ENCODE measurements around the gene OSBPL7. TPM values are rescaled to one million over a fixed set of nuclear protein-coding genes. Genes with fewer than 3 reads are reported as not detected.
A peak's percentile ranks its signal among the peaks of the same experiment; 100 is the strongest.

Gene OSBPL7
- polyA plus RNA-seq, 2 of the 4 experiments (the other 2 are of a cell fraction) = 7.0 to 15.4 TPM

GRCh38 chr17:47812146-47812920, 9.3 kb downstream of the OSBPL7 start:
- no peak overlapping the region for H3K4me3 ChIP-seq
- 83% methylated on average over 18 of the region's 18 CpGs for WGBS (ENCODE audit: missing lambda C conversion rate)
- DNase-seq (ENCODE audit: low read depth in 1 of 2, low spot score in 1 of 2) = no peak
- no peak overlapping the region for H3K27ac ChIP-seq
- CTCF ChIA-PET = interaction anchor here (0.5 to 3.8 kb wide), 5 partner anchors 9 to 79 kb away, joined by 3 to 23 read pairs (median 3); partner anchors contain the start of gene OSBPL7
- H3K4me2 ChIP-seq = no peak overlapping the region
- peaks cover 25% of the 10 kb centered on the region for H3K4me1 ChIP-seq
- H3K9me3 ChIP-seq = no peaks in the 10 kb centered on the region
- TF ChIP-seq RCOR1 (IDR thresholded peaks at IDR 0.05; ENCODE audit: low read depth, low read length) (no peak), CEBPB (IDR thresholded peaks at IDR 0.05) (no peak), RAD21 (conservative IDR thresholded peaks at IDR 0.05 in 1 of 2, IDR thresholded peaks at IDR 0.05 in 1 of 2) (no peak), REST (IDR thresholded peaks at IDR 0.05) (no peak), ZC3H11A (IDR thresholded peaks at IDR 0.05) (no peak), BHLHE40 (IDR thresholded peaks at IDR 0.05; ENCODE audit: low read depth, low read length) (no peak), POLR2AphosphoS2 (conservative IDR thresholded peaks at IDR 0.05; ENCODE audit: low read length) (no peak), HES2 (IDR thresholded peaks at IDR 0.05) (no peak), EHMT2 (IDR thresholded peaks at IDR 0.05; ENCODE audit: low read depth) (no peak), MAFK (IDR thresholded peaks at IDR 0.05; ENCODE audit: partially characterized antibody) (no peak), SMC3 (IDR thresholded peaks at IDR 0.05) (no peak), NFE2L2 (conservative IDR thresholded peaks at IDR 0.05; ENCODE audit: low read length) (no peak)
- POLR2A ChIA-PET = no interaction called here
- no peak for FAIRE-seq
- ATAC-seq = no peak

- H3K9me3 ChIP-seq = no peaks in the 10 kb centered on the region
- H3K4me2 ChIP-seq = no peak overlapping the region
- H3K4me3 ChIP-seq = no peak overlapping the region
- POLR2A ChIA-PET = no interaction called here
- WGBS (ENCODE audit: missing lambda C conversion rate) = 84% methylated on average over 7 of the region's 7 CpGs
- TF ChIP-seq PHF8 (IDR thresholded peaks at IDR 0.05; ENCODE audit: borderline replicate concordance, low read depth) (no peak), GATA3 (IDR thresholded peaks at IDR 0.05; ENCODE audit: borderline replicate concordance) (no peak), BCL3 (IDR thresholded peaks at IDR 0.05) (no peak), E2F6 (IDR thresholded peaks at IDR 0.05; ENCODE audit: borderline replicate concordance, low read depth) (no peak), HOXB13 (CRISPR knock-in tag; IDR thresholded peaks at IDR 0.05; ENCODE audit: low read depth) (no peak), HDAC2 (IDR thresholded peaks at IDR 0.05) (no peak), CHD4 (IDR thresholded peaks at IDR 0.05; ENCODE audit: borderline replicate concordance) (no peak), EHF (CRISPR knock-in tag; IDR thresholded peaks at IDR 0.05) (no peak), HOXB5 (CRISPR knock-in tag; IDR thresholded peaks at IDR 0.05) (no peak), ESRRA (IDR thresholded peaks at IDR 0.05; ENCODE audit: borderline replicate concordance, low read length) (no peak), CBX2 (IDR thresholded peaks at IDR 0.05; ENCODE audit: borderline replicate concordance, low read depth) (no peak), RARB (CRISPR knock-in tag; IDR thresholded peaks at IDR 0.05) (no peak), ELK1 (IDR thresholded peaks at IDR 0.05; ENCODE audit: low read depth, low read length) (no peak), CEBPB (IDR thresholded peaks at IDR 0.05) (no peak), RAD21 (conservative IDR thresholded peaks at IDR 0.05 in 1 of 2, IDR thresholded peaks at IDR 0.05 in 1 of 2) (no peak), JUNB (IDR thresholded peaks at IDR 0.05) (no peak), FOSL2 (IDR thresholded peaks at IDR 0.05) (no peak), FOSL2 (CRISPR knock-in tag; IDR thresholded peaks at IDR 0.05) (no peak), MYC (IDR thresholded peaks at IDR 0.05; ENCODE audit: borderline replicate concordance, low read length) (no peak)
- no peak for ATAC-seq
- H3K27ac ChIP-seq = peak overlapping the region in 1 of 2 experiments; percentile 75; a peak in 2 of 6 replicates
- DNase-seq (ENCODE audit: low read depth in 1 of 2, low spot score in 1 of 2) = no peak
- H3K4me1 ChIP-seq = peaks cover 25% of the 10 kb centered on the region
- no peak for FAIRE-seq
- CTCF ChIA-PET = interaction anchor here (0.8 to 3.8 kb wide), 4 partner anchors 9 to 13 kb away, joined by 3 to 23 read pairs (median 4); partner anchors contain the start of gene OSBPL7
These were observed 9.9 kb downstream of the OSBPL7 start for GRCh38 chr17:47811709-47812108.
